Uterus (tissue), 2 donors: ENCODE measurements around the gene ERI3.

ENCODE experiments used
- CTCF ChIP-seq, 4 experiments: fragments of 200-600 bp in 2 of 4; fragments of 450-650 bp in 2 of 4; sonication (generic) in 2 of 4; IDR thresholded peaks; one replicate each; pipeline ENCODE4 v1.5.1; 2016 to 2019; ENCODE audit warnings: antibody characterized with exemption in 4 of 4, mild to moderate bottlenecking in 2 of 4, moderate library complexity in 1 of 4
- POLR2A ChIP-seq, 2 donors: fragments of 450-650 bp; IDR thresholded peaks; one replicate each; pipeline ENCODE4 v1.6.1; 2016; ENCODE audit warnings: antibody characterized with exemption in 2 of 2, mild to moderate bottlenecking in 1 of 2, moderate library complexity in 1 of 2

- no peak for TF ChIP-seq POLR2A (IDR thresholded peaks at IDR 0.05)
- TF ChIP-seq CTCF (IDR thresholded peaks at IDR 0.05) = no peak
Observed at GRCh38 chr1:44230796-44231195, 124.3 kb downstream of the ERI3 start.
